IMR-90 (cell line): ENCODE measurements around the gene ZNF778. TPM values are rescaled to one million over a fixed set of nuclear protein-coding genes. Genes with fewer than 3 reads are reported as not detected.

Experiments used
- ATAC-seq: fragments of 200-7000 bp; cut with Tn5 transposase; 2 replicates; pipeline ENCODE4 v1.9.1; 2020; ENCODE audit warnings: low read depth, mild to moderate bottlenecking, moderate library complexity
- BruUV-seq: library from RNA; stranded (reverse); fragments of 400-500 nt; replicated peaks from 2 replicates; lab custom pipeline; 2021; lab: Mats Ljungman, UMichigan
- CTCF ChIA-PET: fragments of 300-600 bp; formaldehyde crosslinking; extraction: SDS; loops from one replicate; lab custom pipeline; 2021; ENCODE audit warnings: antibody characterized with exemption; lab: Yijun Ruan, JAX
- POLR2A ChIA-PET: fragments of 300-600 bp; sonication (Branson Sonifier 250); formaldehyde crosslinking; loops from one replicate; lab custom pipeline; 2022; ENCODE audit warnings: antibody characterized with exemption; ENCODE audit not compliant: unreplicated experiment; lab: Charles Lee
- DNase-seq: peaks from one replicate; pipeline ENCODE4 v3.0.0; 2013
- H2AFZ ChIP-seq: replicated peaks from 2 replicates; pipeline ENCODE3; 2013; ENCODE audit warnings: low read length, mild to moderate bottlenecking; ENCODE audit not compliant: poor library complexity
- H2AK5ac ChIP-seq: 2 replicates; pipeline ENCODE4 v1.6.1; 2013; ENCODE audit warnings: low read depth, low read length, inconsistent platforms
- H2AK9ac ChIP-seq: replicated peaks from 2 replicates; pipeline ENCODE3; 2013; ENCODE audit warnings: mild to moderate bottlenecking, low read depth, low read length, moderate library complexity; ENCODE audit not compliant: poor library complexity
- H2BK120ac ChIP-seq: 2 replicates; pipeline ENCODE4 v1.6.1; 2013; ENCODE audit warnings: low read depth, low read length, inconsistent platforms
- H2BK15ac ChIP-seq: 3 replicates; pipeline ENCODE4 v1.6.1; 2013; ENCODE audit warnings: low read depth, low read length, inconsistent platforms
- H2BK20ac ChIP-seq: 2 replicates; pipeline ENCODE4 v1.6.1; 2013; ENCODE audit warnings: low read depth, mild to moderate bottlenecking, inconsistent platforms, low read length, moderate library complexity
- H2BK5ac ChIP-seq: 2 replicates; pipeline ENCODE4 v1.6.1; 2013; ENCODE audit warnings: mild to moderate bottlenecking, low read depth, low read length, inconsistent platforms; ENCODE audit not compliant: poor library complexity, severe bottlenecking
- H3K14ac ChIP-seq: replicated peaks from 2 replicates; pipeline ENCODE4 v1.6.1; 2013; ENCODE audit warnings: low read depth, low read length, inconsistent platforms
- H3K18ac ChIP-seq: 2 replicates; pipeline ENCODE4 v1.6.1; 2013; ENCODE audit warnings: low read depth, low read length, control low read depth
- H3K23ac ChIP-seq: 2 replicates; pipeline ENCODE4 v1.6.1; 2013; ENCODE audit warnings: low read depth, low read length, inconsistent platforms
- H3K27ac ChIP-seq: 2 replicates; pipeline ENCODE4 v1.5.1; 2013; ENCODE audit warnings: mild to moderate bottlenecking, control low read depth, low read length; ENCODE audit not compliant: insufficient read depth
- H3K27me3 ChIP-seq: 2 replicates; pipeline ENCODE4 v1.6.1; 2013; ENCODE audit warnings: low read length; ENCODE audit not compliant: control insufficient read depth, insufficient read depth
- H3K36me3 ChIP-seq: 2 replicates; pipeline ENCODE4 v1.6.1; 2013; ENCODE audit warnings: low read length, mixed read lengths; ENCODE audit not compliant: control insufficient read depth, insufficient read depth
- H3K4ac ChIP-seq: 2 replicates; pipeline ENCODE4 v1.6.1; 2013; ENCODE audit warnings: low read depth, low read length, inconsistent platforms
- H3K4me1 ChIP-seq: 2 replicates; pipeline ENCODE4 v1.6.1; 2013; ENCODE audit warnings: low read length, mixed read lengths; ENCODE audit not compliant: control insufficient read depth, insufficient read depth
- H3K4me2 ChIP-seq: 2 replicates; pipeline ENCODE4 v1.6.1; 2013; ENCODE audit warnings: low read depth, mild to moderate bottlenecking, control low read depth, low read length, moderate library complexity
- H3K4me3 ChIP-seq: 2 replicates; pipeline ENCODE4 v1.5.1; 2013; ENCODE audit warnings: low read depth, mild to moderate bottlenecking, control low read depth, low read length, moderate library complexity; ENCODE audit not compliant: insufficient read depth
- H3K56ac ChIP-seq: 2 replicates; pipeline ENCODE4 v1.6.1; 2013; ENCODE audit warnings: low read length, inconsistent platforms; ENCODE audit not compliant: insufficient read depth; ENCODE audit errors: extremely low read depth
- H3K79me1 ChIP-seq, 2 experiments: 2 replicates each; pipeline ENCODE4 v1.6.1; 2013; ENCODE audit warnings: low read length in 2 of 2, inconsistent platforms in 1 of 2, low read depth in 1 of 2
- H3K9ac ChIP-seq: 2 replicates; pipeline ENCODE4 v1.6.1; 2013; ENCODE audit warnings: low read depth, low read length, control low read depth
- H3K9me1 ChIP-seq: 2 replicates; pipeline ENCODE4 v1.6.1; 2013; ENCODE audit warnings: low read length, inconsistent platforms; ENCODE audit not compliant: insufficient read depth
- H3K9me3 ChIP-seq: 2 replicates; pipeline ENCODE4 v1.6.1; 2013; ENCODE audit warnings: low read length; ENCODE audit not compliant: control insufficient read depth, insufficient read depth
- H4K20me1 ChIP-seq: 2 replicates; pipeline ENCODE4 v1.6.1; 2013; ENCODE audit warnings: low read length, inconsistent platforms; ENCODE audit not compliant: insufficient read depth
- H4K5ac ChIP-seq: 2 replicates; pipeline ENCODE4 v1.6.1; 2013; ENCODE audit warnings: mild to moderate bottlenecking, low read depth, low read length, control low read depth
- H4K8ac ChIP-seq, 2 experiments: 2 replicates each; pipeline ENCODE4 v1.6.1; 2013; ENCODE audit warnings: low read depth in 2 of 2, low read length in 2 of 2, control low read depth in 1 of 2, inconsistent platforms in 1 of 2
- H4K91ac ChIP-seq: 2 replicates; pipeline ENCODE4 v1.6.1; 2013; ENCODE audit warnings: low read depth, low read length, inconsistent platforms; ENCODE audit not compliant: insufficient read depth
- BHLHE40 ChIP-seq: fragments of 150-350 bp; IDR thresholded peaks from 2 replicates; pipeline ENCODE4 v1.6.1; 2016; ENCODE audit warnings: mild to moderate bottlenecking, low read depth, low read length
- MAZ ChIP-seq: IDR thresholded peaks from 2 replicates; pipeline ENCODE4 v1.6.1; 2012; ENCODE audit warnings: low read depth, mild to moderate bottlenecking, low read length, improper control_type of control experiment, moderate library complexity, borderline replicate concordance
- RCOR1 ChIP-seq: IDR thresholded peaks from 2 replicates; pipeline ENCODE4 v1.6.1; 2012; ENCODE audit warnings: mild to moderate bottlenecking, low read length, improper control_type of control experiment; ENCODE audit not compliant: insufficient replicate concordance
- SMC3 ChIP-seq: fragments of 150-350 bp; IDR thresholded peaks from 2 replicates; pipeline ENCODE4 v1.6.1; 2016; ENCODE audit warnings: low read depth, mild to moderate bottlenecking, antibody characterized with exemption, low read length, moderate library complexity
- WGBS, 2 experiments: methylation state at CpG; one replicate each; pipeline versions ENCODE4 v1.1.5 to v1.1.7; 2013; ENCODE audit warnings: missing lambda C conversion rate in 2 of 2; ENCODE audit not compliant: insufficient read length in 1 of 2; ENCODE audit errors: extremely low coverage in 2 of 2; 5-methylcytosine and 5-hydroxymethylcytosine counted together
- dilution Hi-C: fragments of 300-500 bp; cut with HindIII; formaldehyde crosslinking; loops from one replicate; pipeline ENCODE4 v1.14.3; 2018; ENCODE audit warnings: low sequenced_read_pairs; ENCODE audit not compliant: unreplicated experiment
- in situ Hi-C: fragments of 300-500 bp; cut with MboI; formaldehyde crosslinking; loops from 3 replicates; pipeline ENCODE4 v1.14.3; 2019; ENCODE audit warnings: low sequenced_read_pairs, inconsistent platforms, mixed read lengths
- intact Hi-C: fragments of 100-400 bp; cut with micrococcal nuclease; formaldehyde crosslinking; loops from 2 replicates; pipeline ENCODE4 v1.10.0; 2022
- polyA plus RNA-seq, 3 experiments: library from polyadenylated mRNA; depleted of rRNA; stranded (reverse); fragments of >200 nt; gene quantifications; 2 replicates each; pipeline ENCODE4 v1.2.3, GENCODE V29; 2012; ENCODE audit warnings: low replicate concordance in 1 of 3
- total RNA-seq: library from RNA; depleted of rRNA; stranded (reverse); fragments of >200 nt; gene quantifications from 2 replicates; pipeline ENCODE4 v1.2.3, GENCODE V29; 2012
- TF ChIP-seq, protein P1 (sequence below): fragments of 150-350 bp; IDR thresholded peaks from 2 replicates; pipeline ENCODE4 v1.6.1; 2017; ENCODE audit warnings: mild to moderate bottlenecking, antibody characterized with exemption, low read length, low read depth

The ZNF778 gene
- total and polyA plus RNA-seq, 2 of the 4 experiments (the other 2 are of a cell fraction), result 5.6 to 9.9 TPM

DNA sequence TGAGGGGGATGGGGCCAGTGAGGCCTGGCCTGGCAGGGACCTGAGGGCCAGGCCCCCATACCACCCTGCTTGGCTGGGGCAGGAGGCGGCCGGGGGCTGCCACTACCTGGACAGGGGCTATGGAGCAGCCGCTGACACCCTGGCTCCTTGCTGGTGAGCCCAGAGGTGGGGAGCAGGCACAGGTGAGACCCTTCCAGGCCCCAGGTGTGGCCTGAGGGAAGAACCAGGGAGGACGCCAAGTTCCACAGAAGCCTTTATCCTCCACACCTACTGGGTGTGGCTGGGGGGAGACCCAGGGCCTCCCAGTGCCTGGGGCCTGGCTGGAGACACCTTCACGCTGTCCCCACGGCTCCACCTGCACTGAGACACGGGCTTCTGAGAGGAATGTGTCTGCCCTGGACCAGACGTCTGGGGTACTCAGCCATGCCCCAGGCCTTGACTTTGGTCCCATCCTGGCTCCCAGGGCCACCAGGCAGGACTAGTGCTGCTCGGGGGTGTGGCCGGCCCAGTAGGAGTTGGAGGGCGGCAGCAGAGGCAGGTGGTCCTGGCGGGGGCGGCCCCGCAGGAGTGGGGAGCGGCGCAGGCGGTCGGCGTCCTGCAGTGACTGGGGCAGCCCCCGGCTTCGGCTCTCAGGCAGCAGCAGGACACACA lies 21.9 kb upstream of the ZNF778 start:
- Histone ChIP-seq H3K14ac (no peak overlapping the region), H3K18ac (no peak overlapping the region), H2BK15ac (no peak overlapping the region), H3K9me1 (peaks cover 3% of the 10 kb centered on the region; the same call in 1 of the 2 replicates), H3K9me3 (no peaks in the 10 kb centered on the region), H3K9ac (no peak overlapping the region), H4K20me1 (peaks cover 6% of the 10 kb centered on the region), H2AFZ (no peak overlapping the region), H3K79me1 (no peaks in the 10 kb centered on the region), H2BK20ac (no peak overlapping the region), H3K56ac (no peak overlapping the region), H3K23ac (no peak overlapping the region), H4K8ac (no peak overlapping the region), H3K4ac (no peak overlapping the region), H4K5ac (no peak overlapping the region), H4K91ac (no peak overlapping the region), H2BK120ac (no peak overlapping the region), H3K4me1 (peaks cover 10% of the 10 kb centered on the region), H2AK9ac (no peak overlapping the region), H3K27me3 (peaks cover 17% of the 10 kb centered on the region), H3K27ac (no peak overlapping the region), H3K4me3 (no peak overlapping the region), H2AK5ac (no peak overlapping the region; the same call in 1 of the 2 replicates), H3K4me2 (no peak overlapping the region), H3K36me3 (no peaks in the 10 kb centered on the region), H2BK5ac (no peak overlapping the region)
- 81% methylated on average over 16 of the region's 21 CpGs; no CpG with 5 or more reads in 1 of the 2 experiments for WGBS, 2 experiments
- no peak for ATAC-seq
- ChIA-PET CTCF (no interaction called here), POLR2A (no interaction called here)
- in situ Hi-C loops (no loop called here), dilution Hi-C loops (no loop called here), intact Hi-C loops (no loop called here)
- DNase-seq, result no peak
- TF ChIP-seq RCOR1 (no peak), MAZ (no peak), SMC3 (no peak), BHLHE40 (no peak)
- TF ChIP-seq, protein P1, sequence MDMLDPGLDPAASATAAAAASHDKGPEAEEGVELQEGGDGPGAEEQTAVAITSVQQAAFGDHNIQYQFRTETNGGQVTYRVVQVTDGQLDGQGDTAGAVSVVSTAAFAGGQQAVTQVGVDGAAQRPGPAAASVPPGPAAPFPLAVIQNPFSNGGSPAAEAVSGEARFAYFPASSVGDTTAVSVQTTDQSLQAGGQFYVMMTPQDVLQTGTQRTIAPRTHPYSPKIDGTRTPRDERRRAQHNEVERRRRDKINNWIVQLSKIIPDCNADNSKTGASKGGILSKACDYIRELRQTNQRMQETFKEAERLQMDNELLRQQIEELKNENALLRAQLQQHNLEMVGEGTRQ, result no peak
- no TSS peak for BruUV-seq
